ENCODE results near the gene PEX6. TPM values are rescaled to one million over a fixed set of nuclear protein-coding genes. Genes with fewer than 3 reads are reported as not detected.

The PEX6 gene
- total and polyA plus RNA-seq, 4 donors: 11.7 to 22.0 (median 15.0) TPM

- Histone ChIP-seq H3K27ac (ENCODE audit: low read depth in 1 of 2, low read length in 2 of 2) (peak overlapping the region in 1 of 2 donors; percentile 25), H3K36me3 (ENCODE audit: control insufficient read depth in 1 of 2, insufficient read depth in 2 of 2, low read length in 1 of 2) (no peaks in the 10 kb centered on the region), H3K27me3 (ENCODE audit: control insufficient read depth in 1 of 2, insufficient read depth in 2 of 2, low read length in 1 of 2) (no peaks in the 10 kb centered on the region), H3K9me3 (ENCODE audit: control insufficient read depth, low read length) (no peaks in the 10 kb centered on the region), H3K4me1 (ENCODE audit: control insufficient read depth in 1 of 2, insufficient read depth in 2 of 2, low read length in 2 of 2) (no peaks in the 10 kb centered on the region), H3K4me3 (ENCODE audit: low read length in 2 of 2) (no peak overlapping the region)
- DNase-seq: no peak
- no peak for ATAC-seq (ENCODE audit: low FRiP score)
- intact Hi-C loops (cut with DNase I): no loop called here
- WGBS, 2 donors: 73 to 76% methylated on average over 12 of the region's 12 CpGs
Observed at GRCh38 chr6:43016943-43017334, 38.0 kb upstream of the PEX6 start.

GRCh38 chr6:43016176-43016942 lies 37.4 kb upstream of the PEX6 start:
- intact Hi-C loops (cut with DNase I): no loop called here
- ATAC-seq (ENCODE audit: low FRiP score): no peak
- peaks cover 0 to 1% of the 10 kb centered on the region in 2 donors for H3K36me3 ChIP-seq (ENCODE audit: control insufficient read depth in 1 of 2, insufficient read depth in 2 of 2, low read length in 1 of 2)
- DNase-seq: no peak
- WGBS, 2 donors: 29 to 37% methylated on average over 7 of the region's 7 CpGs
- peak overlapping the region in 1 of 2 donors; percentile 25 for H3K27ac ChIP-seq (ENCODE audit: low read depth in 1 of 2, low read length in 2 of 2)
- no peaks in the 10 kb centered on the region for H3K27me3 ChIP-seq (ENCODE audit: control insufficient read depth in 1 of 2, insufficient read depth in 2 of 2, low read length in 1 of 2)
- H3K4me1 ChIP-seq (ENCODE audit: control insufficient read depth in 1 of 2, insufficient read depth in 2 of 2, low read length in 2 of 2): no peaks in the 10 kb centered on the region
- no peaks in the 10 kb centered on the region for H3K9me3 ChIP-seq (ENCODE audit: control insufficient read depth, low read length)
- no peak overlapping the region for H3K4me3 ChIP-seq (ENCODE audit: low read length in 2 of 2)

DNA sequence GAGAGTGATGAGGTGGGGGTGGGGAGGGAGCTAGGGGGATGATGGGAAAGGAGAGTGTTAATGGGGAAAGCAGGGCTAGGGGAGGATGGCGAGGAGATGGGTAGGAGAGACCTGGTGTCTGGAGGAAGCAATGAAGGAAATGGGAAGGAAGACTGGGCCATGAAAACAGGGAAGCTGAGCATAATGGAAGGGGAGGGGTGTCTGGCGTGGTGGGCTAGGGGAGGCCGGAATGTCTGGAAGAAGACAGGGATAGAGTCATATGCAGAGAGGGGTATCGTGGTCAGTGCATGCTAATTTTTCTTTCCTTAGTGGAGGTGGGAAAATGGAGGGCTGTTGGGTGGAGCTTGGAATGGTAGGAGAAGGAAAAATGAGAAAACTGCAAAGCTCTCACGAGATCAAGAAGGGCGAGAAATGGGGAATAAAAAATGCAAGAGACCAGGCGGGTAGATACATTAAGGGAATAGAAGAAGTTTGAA lies 35.5 kb upstream of the PEX6 start:
- DNase-seq (no peak), ATAC-seq (ENCODE audit: low FRiP score) (no peak)
- H3K27ac ChIP-seq (ENCODE audit: low read depth in 1 of 2, low read length in 2 of 2): no peak overlapping the region
- no peaks in the 10 kb centered on the region for H3K9me3 ChIP-seq (ENCODE audit: control insufficient read depth, low read length)
- intact Hi-C loops (cut with DNase I): loop anchor here (2.0 to 5.0 kb wide), 3 partner anchors 37 to 40 kb away; partner anchors contain the start of genes CUL7 (in 1 of the 2) and PEX6 (in 1 of the 2)
- no peaks in the 10 kb centered on the region for H3K27me3 ChIP-seq (ENCODE audit: control insufficient read depth in 1 of 2, insufficient read depth in 2 of 2, low read length in 1 of 2)
- WGBS, 2 donors: 0 to 1% methylated on average over 7 of the region's 7 CpGs
- peak overlapping the region; percentile 71 to 94 for H3K4me3 ChIP-seq (ENCODE audit: low read length in 2 of 2)
- H3K4me1 ChIP-seq (ENCODE audit: control insufficient read depth in 1 of 2, insufficient read depth in 2 of 2, low read length in 2 of 2): no peaks in the 10 kb centered on the region
- peaks cover 0 to 3% of the 10 kb centered on the region in 2 donors for H3K36me3 ChIP-seq (ENCODE audit: control insufficient read depth in 1 of 2, insufficient read depth in 2 of 2, low read length in 1 of 2)

DNA sequence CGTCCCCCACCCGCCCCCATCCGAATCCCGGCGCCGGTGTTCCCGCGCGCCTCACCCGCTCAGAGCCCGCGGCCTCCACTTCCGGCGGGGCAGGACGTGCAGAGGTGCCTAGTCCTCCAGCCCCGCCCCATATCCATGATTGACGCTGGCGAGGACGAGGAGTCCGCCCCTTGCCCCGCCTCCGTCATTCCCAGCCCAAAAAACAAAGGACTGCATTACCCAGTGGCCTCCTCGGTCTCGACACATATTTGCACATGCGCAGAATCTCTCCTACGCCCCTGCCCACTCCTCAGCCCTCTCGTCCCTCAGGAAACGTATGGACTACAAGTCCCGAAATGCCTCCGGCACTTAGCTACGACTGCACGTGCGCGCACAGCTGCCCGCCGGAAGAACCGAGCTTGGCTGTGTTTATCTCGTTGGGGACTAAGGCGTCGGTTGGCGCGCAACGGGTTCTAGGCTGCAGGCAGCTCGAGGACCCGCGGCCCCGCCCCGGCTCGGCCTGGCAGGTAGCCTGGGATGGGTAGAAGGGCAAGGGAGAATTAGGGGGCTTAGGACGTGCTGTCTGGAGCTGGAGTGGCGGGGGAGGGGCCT lies 35.0 kb upstream of the PEX6 start, which contains the start of the genes KLHDC3 and MEA1:
KLHDC3 (plus strand) TSS at position 407 of the 591 bp plus-strand sequence. CDS start 2,944 bp downstream, outside the sequence.
MEA1 (minus strand) TSS at position 104 of the 591 bp plus-strand sequence. CDS start 133 bp downstream, outside the sequence.
- 0% methylated on average over 51 of the region's 51 CpGs for WGBS, 2 donors
- Histone ChIP-seq H3K27ac (ENCODE audit: low read depth in 1 of 2, low read length in 2 of 2) (peak within 1 kb of the TSS in 1 of 2 donors; percentile 31), H3K4me3 (ENCODE audit: low read length in 2 of 2) (peak within 1 kb of the TSS; percentile 90 to 94), H3K36me3 (ENCODE audit: control insufficient read depth in 1 of 2, insufficient read depth in 2 of 2, low read length in 1 of 2) (peaks cover 0 to 3% of the 10 kb centered on the region in 2 donors), H3K27me3 (ENCODE audit: control insufficient read depth in 1 of 2, insufficient read depth in 2 of 2, low read length in 1 of 2) (no peaks in the 10 kb centered on the region), H3K4me1 (ENCODE audit: control insufficient read depth in 1 of 2, insufficient read depth in 2 of 2, low read length in 2 of 2) (no peaks in the 10 kb centered on the region), H3K9me3 (ENCODE audit: control insufficient read depth, low read length) (no peaks in the 10 kb centered on the region)
- intact Hi-C loops (cut with DNase I): loop anchor here (1.0 to 5.0 kb wide), 4 partner anchors 37 to 85 kb away; partner anchors contain the start of genes CNPY3 (in 1 of the 2), CUL7 (in 1 of the 2) and PEX6 (in 1 of the 2)
- ATAC-seq (ENCODE audit: low FRiP score) (peak; percentile 97), DNase-seq (peak; percentile 99 to 100)

DNA sequence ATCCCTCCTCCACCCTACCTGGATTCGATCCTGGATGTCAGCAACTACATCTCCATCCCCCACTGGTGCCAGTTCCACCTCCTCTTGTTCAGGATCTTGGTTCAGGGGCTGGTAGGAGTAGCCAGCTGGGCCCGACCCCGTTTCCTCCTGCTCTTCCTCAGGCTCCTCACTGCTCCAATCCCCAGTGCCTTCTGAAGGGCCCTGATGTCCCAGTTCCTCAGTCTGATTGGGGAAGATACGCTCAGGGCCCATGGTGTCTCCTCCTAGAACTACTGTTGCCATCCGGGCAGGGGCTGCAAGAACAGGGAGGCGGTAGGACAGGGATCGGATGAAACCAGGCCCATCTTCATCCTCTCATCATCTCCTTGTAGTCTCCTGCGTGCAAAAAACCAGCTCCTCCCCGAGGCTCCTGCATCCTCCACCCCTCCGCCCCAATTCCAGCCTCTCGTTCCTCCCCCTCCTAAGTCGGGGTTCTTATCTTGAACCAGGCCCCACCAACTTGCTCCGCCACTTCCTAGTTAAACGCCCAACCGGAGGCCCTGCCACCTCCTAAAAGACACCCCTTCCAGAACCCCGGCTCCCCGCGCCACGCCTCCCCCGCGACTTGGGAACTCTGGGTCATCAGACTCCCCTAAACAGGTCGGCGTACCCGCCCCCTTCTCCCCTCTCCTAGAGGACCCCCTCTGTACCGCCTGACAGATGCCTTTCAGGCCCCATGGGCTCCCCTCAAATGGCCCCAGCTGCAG lies 34.3 kb upstream of the PEX6 start:
- peaks cover 0 to 3% of the 10 kb centered on the region in 2 donors for H3K36me3 ChIP-seq (ENCODE audit: control insufficient read depth in 1 of 2, insufficient read depth in 2 of 2, low read length in 1 of 2)
- no peaks in the 10 kb centered on the region for H3K9me3 ChIP-seq (ENCODE audit: control insufficient read depth, low read length)
- H3K27me3 ChIP-seq (ENCODE audit: control insufficient read depth in 1 of 2, insufficient read depth in 2 of 2, low read length in 1 of 2): no peaks in the 10 kb centered on the region
- intact Hi-C loops (cut with DNase I): loop anchor here (1.0 to 5.0 kb wide), 2 partner anchors 36 to 84 kb away; partner anchors contain the start of genes CNPY3 (in 1 of the 2) and PEX6 (in 1 of the 2)
- 2% methylated on average over 25 of the region's 25 CpGs for WGBS, 2 donors
- H3K4me1 ChIP-seq (ENCODE audit: control insufficient read depth in 1 of 2, insufficient read depth in 2 of 2, low read length in 2 of 2): no peaks in the 10 kb centered on the region
- peak overlapping the region; percentile 69 to 90 for H3K4me3 ChIP-seq (ENCODE audit: low read length in 2 of 2)
- no peak for ATAC-seq (ENCODE audit: low FRiP score)
- H3K27ac ChIP-seq (ENCODE audit: low read depth in 1 of 2, low read length in 2 of 2): peak overlapping the region in 1 of 2 donors; percentile 31
- no peak for DNase-seq

- intact Hi-C loops (cut with DNase I): loop anchor here in 1 of 2 donors (5.0 kb wide), 1 partner anchor 35 kb away; the partner anchor contains the start of gene PEX6
- Histone ChIP-seq H3K9me3 (ENCODE audit: control insufficient read depth, low read length) (no peaks in the 10 kb centered on the region), H3K27me3 (ENCODE audit: control insufficient read depth in 1 of 2, insufficient read depth in 2 of 2, low read length in 1 of 2) (no peaks in the 10 kb centered on the region), H3K4me3 (ENCODE audit: low read length in 2 of 2) (no peak overlapping the region), H3K36me3 (ENCODE audit: control insufficient read depth in 1 of 2, insufficient read depth in 2 of 2, low read length in 1 of 2) (peaks cover 0 to 3% of the 10 kb centered on the region in 2 donors), H3K27ac (ENCODE audit: low read depth in 1 of 2, low read length in 2 of 2) (no peak overlapping the region), H3K4me1 (ENCODE audit: control insufficient read depth in 1 of 2, insufficient read depth in 2 of 2, low read length in 2 of 2) (no peaks in the 10 kb centered on the region)
- ATAC-seq (ENCODE audit: low FRiP score) (no peak), DNase-seq (no peak)
- 66 to 73% methylated on average over 6 of the region's 6 CpGs for WGBS, 2 donors
Observed at GRCh38 chr6:43012364-43012763, 33.4 kb upstream of the PEX6 start.

DNA sequence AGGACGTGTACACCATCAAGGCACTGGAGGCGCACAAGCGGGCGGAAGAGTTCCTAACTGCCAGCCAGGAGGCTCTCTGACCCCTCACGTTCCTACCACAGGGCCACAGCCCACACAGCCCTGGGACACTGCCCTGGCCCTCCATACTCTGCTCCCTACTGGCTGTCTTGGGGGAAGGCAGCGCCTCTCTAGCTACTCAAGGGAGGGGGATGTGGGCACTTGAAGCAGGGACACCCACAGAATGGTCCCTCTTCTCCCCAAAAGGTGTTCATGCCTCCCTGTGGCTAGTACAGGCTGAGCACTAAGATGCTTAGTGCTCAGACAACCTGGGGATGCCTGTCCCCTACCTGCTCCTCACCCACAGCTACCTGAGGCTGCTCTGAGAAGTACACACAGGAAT lies 32.2 kb upstream of the PEX6 start:
- Histone ChIP-seq H3K36me3 (ENCODE audit: control insufficient read depth in 1 of 2, insufficient read depth in 2 of 2, low read length in 1 of 2) (peaks cover 0 to 3% of the 10 kb centered on the region in 2 donors), H3K9me3 (ENCODE audit: control insufficient read depth, low read length) (no peaks in the 10 kb centered on the region), H3K27me3 (ENCODE audit: control insufficient read depth in 1 of 2, insufficient read depth in 2 of 2, low read length in 1 of 2) (no peaks in the 10 kb centered on the region), H3K4me1 (ENCODE audit: control insufficient read depth in 1 of 2, insufficient read depth in 2 of 2, low read length in 2 of 2) (no peaks in the 10 kb centered on the region), H3K27ac (ENCODE audit: low read depth in 1 of 2, low read length in 2 of 2) (no peak overlapping the region), H3K4me3 (ENCODE audit: low read length in 2 of 2) (no peak overlapping the region)
- intact Hi-C loops (cut with DNase I): loop anchor here in 1 of 2 donors (5.0 kb wide), 1 partner anchor 34 kb away; the partner anchor contains the start of gene PEX6
- ATAC-seq (ENCODE audit: low FRiP score): no peak
- no peak for DNase-seq
- WGBS, 2 donors: 69% methylated on average over 6 of the region's 6 CpGs

DNA sequence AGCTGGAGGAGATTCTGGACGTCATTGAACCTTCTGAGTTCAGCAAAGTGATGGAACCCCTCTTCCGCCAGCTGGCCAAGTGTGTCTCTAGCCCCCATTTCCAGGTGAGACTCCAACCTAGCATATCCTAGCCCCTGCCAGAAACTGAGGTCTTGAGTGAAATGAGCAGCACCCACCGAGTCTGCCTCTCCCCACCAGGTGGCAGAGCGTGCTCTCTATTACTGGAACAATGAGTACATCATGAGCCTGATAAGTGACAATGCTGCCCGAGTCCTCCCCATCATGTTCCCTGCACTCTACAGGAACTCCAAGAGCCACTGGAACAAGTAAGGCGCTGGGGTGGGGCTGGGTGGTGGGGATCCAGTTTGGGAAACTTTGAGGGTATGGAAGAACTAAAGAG lies 30.1 kb upstream of the PEX6 start:
- ATAC-seq (ENCODE audit: low FRiP score): no peak
- H3K36me3 ChIP-seq (ENCODE audit: control insufficient read depth in 1 of 2, insufficient read depth in 2 of 2, low read length in 1 of 2): peaks cover 2 to 3% of the 10 kb centered on the region in 2 donors

More for the DNA sequence above, 30.1 kb upstream of the PEX6 start:
- H3K4me3 ChIP-seq (ENCODE audit: low read length in 2 of 2): no peak overlapping the region
- no peaks in the 10 kb centered on the region for H3K27me3 ChIP-seq (ENCODE audit: control insufficient read depth in 1 of 2, insufficient read depth in 2 of 2, low read length in 1 of 2)
- no peaks in the 10 kb centered on the region for H3K4me1 ChIP-seq (ENCODE audit: control insufficient read depth in 1 of 2, insufficient read depth in 2 of 2, low read length in 2 of 2)
- H3K27ac ChIP-seq (ENCODE audit: low read depth in 1 of 2, low read length in 2 of 2): no peak overlapping the region
- intact Hi-C loops (cut with DNase I): no loop called here
- WGBS, 2 donors: 56 to 57% methylated on average over 6 of the region's 6 CpGs
- no peaks in the 10 kb centered on the region for H3K9me3 ChIP-seq (ENCODE audit: control insufficient read depth, low read length)
- DNase-seq: no peak

Measured in aorta (tissue), 5 donors.